ENCODE measurements around the gene EXOG. TPM values are rescaled to one million over a fixed set of nuclear protein-coding genes. Genes with fewer than 3 reads are reported as not detected.

EXOG gene
- total RNA-seq, 4 donors from 2014 or later = 1.4 to 3.9 (median 2.3) TPM

DNA sequence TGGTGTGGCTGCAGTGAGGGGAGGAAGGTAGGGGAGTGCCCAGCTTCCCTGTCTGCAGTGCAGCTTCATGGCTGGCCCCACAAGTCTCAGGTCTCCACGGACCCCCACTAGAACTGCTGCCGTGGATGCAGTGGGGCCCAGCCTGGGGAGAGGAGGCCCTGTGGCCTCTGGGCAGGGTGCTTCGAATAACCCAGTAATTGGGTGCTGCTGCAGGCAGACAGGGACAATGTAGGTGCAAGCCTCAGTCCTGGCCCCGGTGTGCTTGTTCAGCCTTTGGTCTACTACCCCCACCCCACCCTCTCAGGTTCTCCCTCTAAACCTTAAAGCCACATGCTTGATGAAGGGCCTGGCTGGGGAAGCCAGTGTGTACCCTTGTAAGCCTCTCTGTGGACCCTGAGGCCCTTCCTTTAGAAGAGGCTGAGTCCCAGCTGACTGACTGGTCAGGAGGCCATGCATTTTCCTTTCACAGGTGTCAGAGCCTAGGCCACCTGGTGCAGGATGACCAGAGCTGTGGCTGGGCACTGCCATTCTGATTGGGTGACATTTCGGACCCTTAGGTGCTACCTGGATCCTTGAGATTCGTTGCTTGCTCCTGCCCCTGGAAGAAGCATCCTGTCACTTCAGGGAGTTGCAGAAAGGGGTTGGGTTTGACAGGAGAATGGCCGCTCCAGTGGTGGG is 21.1 kb upstream of the EXOG start:
- Histone ChIP-seq H3K9me3 (peaks cover 2% of the 10 kb centered on the region), H3K36me3 (peaks cover 9% of the 10 kb centered on the region), H3K4me1 (no peaks in the 10 kb centered on the region), H3K4me3 (no peak overlapping the region), H3K27me3 (no peaks in the 10 kb centered on the region), H3K27ac (no peak overlapping the region)
- TF ChIP-seq POLR2AphosphoS5 (IDR thresholded peaks at IDR 0.05) (no peak), EP300 (IDR thresholded peaks at IDR 0.05) (no peak), POLR2A (IDR thresholded peaks at IDR 0.05) (no peak)
- TF ChIP-seq, protein P1, sequence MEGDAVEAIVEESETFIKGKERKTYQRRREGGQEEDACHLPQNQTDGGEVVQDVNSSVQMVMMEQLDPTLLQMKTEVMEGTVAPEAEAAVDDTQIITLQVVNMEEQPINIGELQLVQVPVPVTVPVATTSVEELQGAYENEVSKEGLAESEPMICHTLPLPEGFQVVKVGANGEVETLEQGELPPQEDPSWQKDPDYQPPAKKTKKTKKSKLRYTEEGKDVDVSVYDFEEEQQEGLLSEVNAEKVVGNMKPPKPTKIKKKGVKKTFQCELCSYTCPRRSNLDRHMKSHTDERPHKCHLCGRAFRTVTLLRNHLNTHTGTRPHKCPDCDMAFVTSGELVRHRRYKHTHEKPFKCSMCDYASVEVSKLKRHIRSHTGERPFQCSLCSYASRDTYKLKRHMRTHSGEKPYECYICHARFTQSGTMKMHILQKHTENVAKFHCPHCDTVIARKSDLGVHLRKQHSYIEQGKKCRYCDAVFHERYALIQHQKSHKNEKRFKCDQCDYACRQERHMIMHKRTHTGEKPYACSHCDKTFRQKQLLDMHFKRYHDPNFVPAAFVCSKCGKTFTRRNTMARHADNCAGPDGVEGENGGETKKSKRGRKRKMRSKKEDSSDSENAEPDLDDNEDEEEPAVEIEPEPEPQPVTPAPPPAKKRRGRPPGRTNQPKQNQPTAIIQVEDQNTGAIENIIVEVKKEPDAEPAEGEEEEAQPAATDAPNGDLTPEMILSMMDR (IDR thresholded peaks at IDR 0.05) = no peak
- no peak for DNase-seq (ENCODE audit: low spot score in 2 of 2)
- WGBS = 84% methylated on average over 7 of the region's 7 CpGs

DNA sequence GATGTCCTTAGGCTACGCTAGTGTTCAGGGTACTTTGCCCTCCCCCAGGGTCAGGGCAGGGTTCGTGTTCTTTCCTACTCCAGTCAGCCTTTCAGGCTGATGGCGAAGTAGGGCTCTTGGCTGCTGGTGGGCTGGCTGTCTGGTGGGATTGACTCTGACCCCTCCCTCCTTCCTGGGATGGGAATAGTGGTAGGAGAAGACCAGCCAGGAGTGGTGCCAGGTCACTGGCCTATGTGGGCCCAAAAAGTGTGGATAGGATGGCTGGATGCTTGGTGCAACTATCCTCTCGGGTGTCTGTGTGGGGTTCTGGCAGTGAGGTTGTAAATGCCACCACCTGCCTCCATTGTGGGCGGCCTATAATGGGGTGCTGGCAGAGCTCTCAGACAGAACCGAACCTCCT is 20.4 kb upstream of the EXOG start:
- no peaks in the 10 kb centered on the region for H3K4me1 ChIP-seq
- H3K9me3 ChIP-seq = no peaks in the 10 kb centered on the region
- TF ChIP-seq POLR2A (IDR thresholded peaks at IDR 0.05) (no peak), EP300 (IDR thresholded peaks at IDR 0.05) (no peak), POLR2AphosphoS5 (IDR thresholded peaks at IDR 0.05) (no peak)
- TF ChIP-seq, protein P1 (IDR thresholded peaks at IDR 0.05) = no peak
- no peaks in the 10 kb centered on the region for H3K27me3 ChIP-seq
- no peak overlapping the region for H3K27ac ChIP-seq
- no peak overlapping the region for H3K4me3 ChIP-seq
- no peak for DNase-seq (ENCODE audit: low spot score in 2 of 2)
- WGBS = 83% methylated on average over 3 of the region's 6 CpGs
- peaks cover 16% of the 10 kb centered on the region for H3K36me3 ChIP-seq

DNA sequence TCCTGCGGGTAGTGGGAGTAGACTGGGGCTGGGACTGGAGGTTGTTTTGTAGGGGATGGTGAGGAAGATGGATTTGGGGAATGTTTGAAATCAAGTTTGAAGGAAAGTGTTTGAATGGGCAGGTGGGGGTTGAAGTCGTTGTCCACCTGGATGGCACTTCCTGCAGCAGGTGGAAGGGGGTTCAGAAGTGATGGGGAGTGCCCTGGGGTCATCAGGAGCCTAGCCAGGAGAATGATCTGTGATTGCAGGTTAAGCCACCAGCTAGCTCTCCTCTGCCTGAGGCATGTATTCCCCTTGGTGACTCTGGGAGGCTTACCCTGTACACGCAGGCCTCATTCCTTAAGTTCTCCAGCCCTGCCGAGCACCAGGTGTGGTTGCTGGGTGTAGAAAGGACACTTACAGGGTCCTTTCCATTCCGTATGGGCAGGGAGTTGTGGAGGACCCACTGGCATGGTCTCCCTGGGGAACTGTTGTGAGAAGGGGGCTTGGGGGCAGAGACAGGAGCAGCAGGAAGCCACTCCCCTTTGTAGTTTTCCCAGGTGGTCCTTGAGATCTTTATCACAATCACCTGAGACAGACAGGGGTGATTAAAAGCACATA is 19.9 kb upstream of the EXOG start:
- DNase-seq (ENCODE audit: low spot score in 2 of 2) = no peak

DNA sequence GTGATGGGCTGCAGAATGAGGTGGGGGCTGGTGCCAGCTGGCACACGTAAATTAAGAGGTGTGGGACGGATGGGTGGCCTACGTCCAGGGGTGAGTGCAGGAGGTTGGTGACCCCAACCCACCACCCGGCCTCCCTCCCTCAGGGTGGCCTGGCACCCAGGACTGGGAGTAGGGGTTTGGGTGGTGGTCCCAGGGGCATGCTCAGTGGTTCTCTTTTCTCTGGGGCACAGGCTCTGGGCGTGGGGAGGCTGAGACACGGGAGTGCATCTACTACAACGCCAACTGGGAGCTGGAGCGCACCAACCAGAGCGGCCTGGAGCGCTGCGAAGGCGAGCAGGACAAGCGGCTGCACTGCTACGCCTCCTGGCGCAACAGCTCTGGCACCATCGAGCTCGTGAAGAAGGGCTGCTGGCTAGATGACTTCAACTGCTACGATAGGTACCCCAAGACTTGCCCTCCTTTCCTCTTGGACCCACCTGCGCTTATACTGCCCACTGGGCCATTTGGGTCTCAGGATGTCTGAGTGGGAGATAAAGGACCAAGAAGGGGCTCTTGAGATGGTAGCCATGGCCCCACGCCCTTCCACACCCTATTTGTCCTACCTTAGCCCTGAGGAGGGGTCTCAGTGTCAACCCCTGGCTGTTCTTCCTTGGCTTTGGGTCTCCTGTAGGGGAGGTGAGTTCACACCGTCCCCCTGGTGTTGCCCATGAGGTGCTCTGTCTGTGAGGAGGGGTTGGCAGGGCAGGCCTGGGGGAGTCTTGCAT is 18.9 kb upstream of the EXOG start:
- no peak for DNase-seq (ENCODE audit: low spot score in 2 of 2)
- H3K27me3 ChIP-seq = no peaks in the 10 kb centered on the region
- H3K4me1 ChIP-seq = no peaks in the 10 kb centered on the region
- no peak overlapping the region for H3K4me3 ChIP-seq
- no peak overlapping the region for H3K27ac ChIP-seq
- no peaks in the 10 kb centered on the region for H3K9me3 ChIP-seq
- 93% methylated on average over 18 of the region's 21 CpGs for WGBS
- TF ChIP-seq, protein P1 (IDR thresholded peaks at IDR 0.05) = no peak
- TF ChIP-seq EP300 (IDR thresholded peaks at IDR 0.05) (no peak), POLR2AphosphoS5 (IDR thresholded peaks at IDR 0.05) (no peak), POLR2A (IDR thresholded peaks at IDR 0.05) (no peak)
- peaks cover 30% of the 10 kb centered on the region for H3K36me3 ChIP-seq

More for the DNA sequence above, 19.9 kb upstream of the EXOG start:
- no peak overlapping the region for H3K4me3 ChIP-seq
- no peak for TF ChIP-seq POLR2A (IDR thresholded peaks at IDR 0.05)
- TF ChIP-seq, protein P1 (IDR thresholded peaks at IDR 0.05) = no peak
- no peak for TF ChIP-seq EP300 (IDR thresholded peaks at IDR 0.05)
- no peak for TF ChIP-seq POLR2AphosphoS5 (IDR thresholded peaks at IDR 0.05)
- H3K27me3 ChIP-seq = no peaks in the 10 kb centered on the region
- peaks cover 21% of the 10 kb centered on the region for H3K36me3 ChIP-seq
- WGBS = 65% methylated on average over 2 of the region's 5 CpGs
- no peaks in the 10 kb centered on the region for H3K4me1 ChIP-seq
- H3K9me3 ChIP-seq = no peaks in the 10 kb centered on the region
- no peak overlapping the region for H3K27ac ChIP-seq

Data from suprapubic skin (tissue), 4 donors.